Measurements from ENCODE around the gene ZNF552.

GRCh38 chr19:57773488-57773887, 41.2 kb downstream of the ZNF552 start:
- TF ChIP-seq POLR2AphosphoS5 (IDR thresholded peaks at IDR 0.05; ENCODE audit: low read depth, low read length) (no peak), POLR2A (IDR thresholded peaks at IDR 0.05; ENCODE audit: low read depth, low read length) (no peak), TAF1 (IDR thresholded peaks at IDR 0.05; ENCODE audit: borderline replicate concordance, low read depth, low read length) (no peak)
